ENCODE data around the gene KRT17.
"Not testable (repeated sequence)": the region's sequence is repeated elsewhere in the genome, so short reads cannot be mapped to it uniquely, and the experiment has no call there.

KRT17 gene

DNA sequence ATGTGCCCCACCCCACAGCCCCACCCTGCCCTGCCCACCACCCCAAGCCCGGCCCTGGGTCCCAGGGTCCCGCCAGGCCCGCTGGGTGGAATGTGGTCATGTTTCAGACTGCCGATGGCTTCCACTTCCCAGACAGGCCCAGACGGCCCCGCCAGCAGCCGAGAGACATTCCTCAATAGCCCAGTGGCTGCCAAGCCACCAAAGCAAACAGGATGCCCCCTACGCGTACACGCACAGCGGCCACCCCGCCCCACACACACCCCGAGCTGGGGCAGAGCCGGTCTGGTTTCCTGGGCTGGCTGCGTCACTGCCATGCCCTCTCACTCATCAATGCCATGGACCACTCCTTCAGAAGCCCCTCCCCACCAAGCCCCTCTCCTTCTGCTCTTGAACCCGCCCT lies 1.2 kb upstream of the KRT17 start:
- TF ChIP-seq, protein P1, sequence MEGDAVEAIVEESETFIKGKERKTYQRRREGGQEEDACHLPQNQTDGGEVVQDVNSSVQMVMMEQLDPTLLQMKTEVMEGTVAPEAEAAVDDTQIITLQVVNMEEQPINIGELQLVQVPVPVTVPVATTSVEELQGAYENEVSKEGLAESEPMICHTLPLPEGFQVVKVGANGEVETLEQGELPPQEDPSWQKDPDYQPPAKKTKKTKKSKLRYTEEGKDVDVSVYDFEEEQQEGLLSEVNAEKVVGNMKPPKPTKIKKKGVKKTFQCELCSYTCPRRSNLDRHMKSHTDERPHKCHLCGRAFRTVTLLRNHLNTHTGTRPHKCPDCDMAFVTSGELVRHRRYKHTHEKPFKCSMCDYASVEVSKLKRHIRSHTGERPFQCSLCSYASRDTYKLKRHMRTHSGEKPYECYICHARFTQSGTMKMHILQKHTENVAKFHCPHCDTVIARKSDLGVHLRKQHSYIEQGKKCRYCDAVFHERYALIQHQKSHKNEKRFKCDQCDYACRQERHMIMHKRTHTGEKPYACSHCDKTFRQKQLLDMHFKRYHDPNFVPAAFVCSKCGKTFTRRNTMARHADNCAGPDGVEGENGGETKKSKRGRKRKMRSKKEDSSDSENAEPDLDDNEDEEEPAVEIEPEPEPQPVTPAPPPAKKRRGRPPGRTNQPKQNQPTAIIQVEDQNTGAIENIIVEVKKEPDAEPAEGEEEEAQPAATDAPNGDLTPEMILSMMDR (IDR thresholded peaks at IDR 0.05; ENCODE audit: control insufficient read depth, insufficient read depth, low read depth, low read length, missing control alignments) = no peak
- no peak for DNase-seq (ENCODE audit: low read depth)
- no peak overlapping the region for H3K4me3 ChIP-seq (ENCODE audit: control insufficient read depth, low read depth, low read length)

DNA sequence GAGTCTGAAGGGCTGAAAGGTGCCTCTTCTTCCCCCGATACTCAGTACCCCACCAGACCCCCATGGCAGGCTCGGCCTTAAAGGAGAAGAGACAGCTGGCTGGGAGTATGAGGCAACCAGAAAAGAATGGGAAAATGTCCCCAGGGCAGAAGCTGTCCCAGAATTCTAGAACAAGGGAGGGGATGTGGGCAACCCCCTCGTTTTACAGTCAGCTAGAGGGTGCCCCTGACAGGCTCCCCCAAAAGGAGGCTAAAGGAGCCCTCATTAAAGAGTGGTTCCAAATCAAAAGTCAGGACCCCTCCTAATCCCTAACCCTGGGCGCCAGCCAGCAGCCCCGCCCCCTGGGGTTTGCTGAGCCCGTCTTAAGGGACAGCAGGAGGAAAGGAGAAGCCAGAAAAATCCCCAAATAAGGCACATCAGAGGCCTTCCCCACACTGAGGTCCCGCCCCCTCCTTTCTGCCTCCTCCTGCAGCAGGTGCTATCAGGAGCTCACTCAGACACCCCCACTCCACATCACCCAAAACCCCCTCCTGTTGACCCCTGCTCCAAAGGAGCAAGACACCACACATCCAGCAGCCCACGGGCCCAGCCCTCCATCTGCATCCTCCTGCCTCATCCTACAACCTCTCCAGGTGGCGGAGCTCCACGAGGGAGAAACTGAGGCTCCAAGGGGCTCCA lies 1.1 kb downstream of the KRT17 start:
- DNase-seq (ENCODE audit: low read depth); H3K4me3 ChIP-seq (ENCODE audit: control insufficient read depth, low read depth, low read length): not testable (repeated sequence)

DNA sequence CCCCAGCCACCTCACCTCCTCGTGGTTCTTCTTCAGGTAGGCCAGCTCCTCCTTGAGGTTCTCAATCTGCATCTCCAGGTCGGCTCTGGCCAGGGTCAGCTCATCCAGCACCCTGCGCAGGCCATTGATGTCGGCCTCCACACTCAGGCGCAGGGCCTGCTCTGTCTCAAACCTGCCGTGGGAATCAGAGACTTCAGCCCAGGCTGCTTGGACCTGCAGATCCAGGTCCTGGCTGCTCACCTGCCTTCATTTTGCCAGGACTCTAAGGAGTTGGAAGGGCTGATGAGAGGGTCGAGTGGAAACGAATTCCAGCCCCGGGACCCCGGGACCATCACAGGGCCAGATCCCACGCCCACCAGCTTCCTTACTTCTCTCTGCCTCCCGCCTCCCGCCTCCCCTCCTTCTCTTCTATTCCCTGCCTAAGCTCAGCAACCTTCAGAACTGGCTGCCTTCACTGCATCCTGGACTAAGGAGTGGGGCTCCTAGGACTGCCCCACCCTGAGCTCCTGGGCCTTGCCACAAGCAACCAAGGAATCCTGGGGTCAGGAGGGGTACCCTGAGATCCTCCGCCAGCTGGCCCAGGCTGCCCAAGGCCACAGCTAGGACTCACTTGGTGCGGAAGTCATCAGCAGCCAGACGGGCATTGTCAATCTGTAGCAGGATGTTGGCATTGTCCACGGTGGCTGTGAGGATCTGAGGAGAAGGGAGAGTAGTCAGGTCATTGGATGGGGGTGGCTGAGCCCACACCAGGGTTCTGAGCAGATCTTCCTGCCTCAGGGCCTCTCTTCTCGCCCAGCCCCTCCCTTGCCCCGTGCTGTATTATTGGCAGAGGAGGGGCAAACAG lies 1.8 kb downstream of the KRT17 start:
- H3K4me3 ChIP-seq (ENCODE audit: control insufficient read depth, low read depth, low read length); DNase-seq (ENCODE audit: low read depth): not testable (repeated sequence)

DNA sequence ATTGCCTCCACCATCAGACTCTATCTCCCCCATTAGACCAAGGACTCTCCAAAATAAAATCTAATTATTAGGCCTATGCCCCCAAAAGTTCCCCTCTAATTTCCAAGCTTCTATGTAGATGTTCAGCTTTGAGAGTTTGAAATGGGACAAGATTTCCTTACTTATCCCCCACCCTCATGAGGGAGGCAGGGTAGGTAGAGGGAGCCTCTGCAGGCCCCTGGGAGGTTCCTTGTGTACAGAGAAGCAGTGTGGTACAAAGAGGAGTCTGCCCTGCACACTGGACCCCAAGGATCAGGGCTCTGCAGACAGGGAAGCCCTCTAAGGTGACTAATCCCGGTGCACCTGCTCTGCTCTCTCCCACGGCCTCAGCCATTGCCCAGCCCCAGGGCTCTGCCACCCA lies 2.5 kb downstream of the KRT17 start:
- H3K4me3 ChIP-seq (ENCODE audit: control insufficient read depth, low read depth, low read length) = no peak overlapping the region
- TF ChIP-seq, protein P1 (IDR thresholded peaks at IDR 0.05; ENCODE audit: control insufficient read depth, insufficient read depth, low read depth, low read length, missing control alignments) = no peak
- DNase-seq (ENCODE audit: low read depth) = no peak

DNA sequence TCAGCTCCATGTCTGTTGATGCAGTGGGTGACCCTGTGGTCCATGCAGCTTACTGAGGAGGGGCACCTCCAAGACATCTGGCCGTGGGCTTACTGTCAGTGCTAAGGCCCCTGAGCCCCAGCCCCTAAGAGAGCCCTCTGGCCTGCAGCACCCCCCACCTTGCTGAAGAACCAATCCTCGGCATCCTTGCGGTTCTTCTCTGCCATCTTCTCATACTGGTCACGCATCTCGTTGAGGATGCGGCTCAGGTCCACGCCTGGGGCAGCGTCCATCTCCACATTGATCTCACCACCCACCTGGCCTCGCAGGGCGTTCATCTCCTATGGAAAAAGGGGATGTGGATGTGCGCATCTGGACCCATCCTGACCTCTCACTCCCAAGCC lies 2.9 kb downstream of the KRT17 start:
- not testable (repeated sequence) for H3K4me3 ChIP-seq (ENCODE audit: control insufficient read depth, low read depth, low read length)

GRCh38 chr17:41620583-41621434 lies 3.6 kb downstream of the KRT17 start:
- no peak overlapping the region for H3K4me3 ChIP-seq (ENCODE audit: control insufficient read depth, low read depth, low read length)
- DNase-seq (ENCODE audit: low read depth) = no peak
- TF ChIP-seq, protein P1 (IDR thresholded peaks at IDR 0.05; ENCODE audit: control insufficient read depth, insufficient read depth, low read depth, low read length, missing control alignments) = no peak

More for the DNA sequence above, 2.9 kb downstream of the KRT17 start:
- DNase-seq (ENCODE audit: low read depth) = not testable (repeated sequence)

DNA sequence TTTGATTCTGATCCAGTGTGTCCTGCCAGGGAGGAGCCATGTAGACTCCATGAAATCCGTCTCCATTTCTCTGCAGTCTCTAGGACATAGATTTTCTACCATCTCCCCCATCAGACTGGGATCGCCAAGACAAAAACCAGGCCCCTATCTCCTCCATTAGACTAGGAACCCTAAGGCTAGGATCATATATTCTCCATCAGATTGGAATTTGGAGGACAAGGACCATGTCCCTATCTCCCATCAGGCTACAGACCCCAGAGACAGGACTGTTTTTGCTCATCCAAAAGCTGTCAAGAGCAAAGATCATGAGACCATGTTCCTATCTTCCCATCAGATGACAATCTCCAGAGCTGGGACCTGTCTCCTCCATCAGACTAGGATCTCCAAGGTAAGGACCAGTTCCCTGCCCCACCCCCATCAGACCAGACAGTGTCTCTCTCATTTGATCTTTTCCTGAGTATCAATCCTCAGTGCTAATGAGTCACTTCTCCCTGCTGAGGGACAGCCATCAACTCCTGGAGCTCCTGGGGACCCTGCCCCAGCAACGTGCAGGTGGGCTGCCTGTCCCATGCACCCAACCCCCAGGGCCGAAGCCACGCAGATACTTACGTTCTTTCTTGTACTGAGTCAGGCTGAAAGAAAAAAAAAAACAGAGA lies 4.3 kb downstream of the KRT17 start:
- H3K4me3 ChIP-seq (ENCODE audit: control insufficient read depth, low read depth, low read length); DNase-seq (ENCODE audit: low read depth): not testable (repeated sequence)

DNA sequence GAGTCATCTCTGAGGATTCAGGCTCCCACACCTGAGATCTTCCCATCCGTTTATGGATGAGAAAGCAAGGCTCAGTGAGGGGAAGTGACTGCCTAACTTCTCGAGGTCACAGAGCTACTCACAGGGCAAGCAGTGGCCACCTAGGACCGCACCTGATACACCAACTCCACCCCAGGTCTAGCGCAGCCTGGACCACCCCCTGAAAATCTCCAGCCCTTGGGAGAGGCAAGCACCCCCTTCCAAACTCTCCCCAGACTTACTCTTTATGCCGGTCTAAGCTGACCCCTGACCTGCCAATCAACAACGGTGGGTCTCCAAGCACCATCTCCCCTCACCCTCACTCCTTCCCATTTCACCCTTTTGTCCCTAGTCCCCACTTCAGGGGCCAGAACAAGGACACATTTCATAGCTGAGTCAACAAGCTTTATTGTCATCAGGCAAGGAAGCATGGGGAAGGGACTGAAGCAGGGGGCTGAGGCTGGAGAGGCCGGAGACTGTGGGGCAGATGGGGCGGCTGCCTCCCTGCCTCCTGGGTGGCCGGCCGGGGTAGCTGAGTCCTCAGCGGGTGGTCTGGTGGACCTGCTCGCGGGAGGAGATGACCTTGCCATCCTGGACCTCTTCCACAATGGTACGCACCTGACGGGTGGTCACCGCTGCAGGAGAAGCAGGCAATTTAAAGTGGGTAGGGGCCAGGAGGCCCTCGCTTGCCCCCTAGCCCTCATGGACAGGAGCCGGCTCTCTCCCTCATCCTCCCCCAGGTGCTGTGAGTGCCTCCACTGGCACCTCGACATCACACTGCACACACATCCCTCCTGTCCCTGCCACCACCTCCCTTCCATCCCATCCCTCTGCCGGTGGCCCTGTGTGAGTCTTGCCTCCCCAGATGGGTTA lies 5.1 kb downstream of the KRT17 start:
- DNase-seq (ENCODE audit: low read depth) = no peak
- TF ChIP-seq, protein P1 (IDR thresholded peaks at IDR 0.05; ENCODE audit: control insufficient read depth, insufficient read depth, low read depth, low read length, missing control alignments) = no peak

More for the DNA sequence above, 5.1 kb downstream of the KRT17 start:
- H3K4me3 ChIP-seq (ENCODE audit: control insufficient read depth, low read depth, low read length) = no peak overlapping the region
